ENCODE data around the gene LSM7. TPM values are rescaled to one million over a fixed set of nuclear protein-coding genes. Genes with fewer than 3 reads are reported as not detected.

Gene LSM7
- total and polyA plus RNA-seq, 9 of the 15 experiments (the other 6 are each of a cell fraction or from before 2014, with no cell fraction given) = 40.5 to 690 (median 265) TPM

- TF ChIP-seq, protein P1, sequence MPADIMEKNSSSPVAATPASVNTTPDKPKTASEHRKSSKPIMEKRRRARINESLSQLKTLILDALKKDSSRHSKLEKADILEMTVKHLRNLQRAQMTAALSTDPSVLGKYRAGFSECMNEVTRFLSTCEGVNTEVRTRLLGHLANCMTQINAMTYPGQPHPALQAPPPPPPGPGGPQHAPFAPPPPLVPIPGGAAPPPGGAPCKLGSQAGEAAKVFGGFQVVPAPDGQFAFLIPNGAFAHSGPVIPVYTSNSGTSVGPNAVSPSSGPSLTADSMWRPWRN (IDR thresholded peaks at IDR 0.05; ENCODE audit: low read depth) = 0 out of 2 replicates have a peak, but pooled peaks have one; percentile 12
- TF ChIP-seq CBX1 (IDR thresholded peaks at IDR 0.05; ENCODE audit: low read depth) (peak; percentile 85), RBBP5 (IDR thresholded peaks at IDR 0.05; ENCODE audit: borderline replicate concordance, insufficient read depth, low read length, poor library complexity, severe bottlenecking) (peak; percentile 51), USF1 (CRISPR knock-in tag; IDR thresholded peaks at IDR 0.05) (0 out of 2 replicates have a peak, but pooled peaks have one; percentile 34), GABPB2 (CRISPR knock-in tag; conservative IDR thresholded peaks at IDR 0.05) (peak; percentile 17; the same call in 1 of the 2 replicates), NCOR1 (IDR thresholded peaks at IDR 0.05) (peak; percentile 62), ARHGAP35 (IDR thresholded peaks at IDR 0.05; ENCODE audit: partially characterized antibody) (peak; percentile 8), MYC (IDR thresholded peaks at IDR 0.05; ENCODE audit: low read depth, low read length) (peak; percentile 62), MYC (CRISPR knock-in tag; IDR thresholded peaks at IDR 0.05; ENCODE audit: borderline replicate concordance, low read depth) (peak; percentile 90; the same call in 1 of the 2 replicates), SMARCE1 (IDR thresholded peaks at IDR 0.05) (no peak), CBFA2T3 (IDR thresholded peaks at IDR 0.05) (0 out of 2 replicates have a peak, but pooled peaks have one; percentile 15), NONO (IDR thresholded peaks at IDR 0.05; ENCODE audit: low read depth in 2 of 2, low read length in 1 of 2) (peak in 1 of 2 experiments; percentile 96; a peak in 2 of 4 replicates), POLR2B (IDR thresholded peaks at IDR 0.05; ENCODE audit: low read depth, partially characterized antibody) (peak; percentile 64), SMAD4 (CRISPR knock-in tag; conservative IDR thresholded peaks at IDR 0.05) (peak; percentile 94), DNMT1 (IDR thresholded peaks at IDR 0.05) (peak; percentile 62; the same call in 1 of the 2 replicates)
- TF ChIP-seq, protein P2, sequence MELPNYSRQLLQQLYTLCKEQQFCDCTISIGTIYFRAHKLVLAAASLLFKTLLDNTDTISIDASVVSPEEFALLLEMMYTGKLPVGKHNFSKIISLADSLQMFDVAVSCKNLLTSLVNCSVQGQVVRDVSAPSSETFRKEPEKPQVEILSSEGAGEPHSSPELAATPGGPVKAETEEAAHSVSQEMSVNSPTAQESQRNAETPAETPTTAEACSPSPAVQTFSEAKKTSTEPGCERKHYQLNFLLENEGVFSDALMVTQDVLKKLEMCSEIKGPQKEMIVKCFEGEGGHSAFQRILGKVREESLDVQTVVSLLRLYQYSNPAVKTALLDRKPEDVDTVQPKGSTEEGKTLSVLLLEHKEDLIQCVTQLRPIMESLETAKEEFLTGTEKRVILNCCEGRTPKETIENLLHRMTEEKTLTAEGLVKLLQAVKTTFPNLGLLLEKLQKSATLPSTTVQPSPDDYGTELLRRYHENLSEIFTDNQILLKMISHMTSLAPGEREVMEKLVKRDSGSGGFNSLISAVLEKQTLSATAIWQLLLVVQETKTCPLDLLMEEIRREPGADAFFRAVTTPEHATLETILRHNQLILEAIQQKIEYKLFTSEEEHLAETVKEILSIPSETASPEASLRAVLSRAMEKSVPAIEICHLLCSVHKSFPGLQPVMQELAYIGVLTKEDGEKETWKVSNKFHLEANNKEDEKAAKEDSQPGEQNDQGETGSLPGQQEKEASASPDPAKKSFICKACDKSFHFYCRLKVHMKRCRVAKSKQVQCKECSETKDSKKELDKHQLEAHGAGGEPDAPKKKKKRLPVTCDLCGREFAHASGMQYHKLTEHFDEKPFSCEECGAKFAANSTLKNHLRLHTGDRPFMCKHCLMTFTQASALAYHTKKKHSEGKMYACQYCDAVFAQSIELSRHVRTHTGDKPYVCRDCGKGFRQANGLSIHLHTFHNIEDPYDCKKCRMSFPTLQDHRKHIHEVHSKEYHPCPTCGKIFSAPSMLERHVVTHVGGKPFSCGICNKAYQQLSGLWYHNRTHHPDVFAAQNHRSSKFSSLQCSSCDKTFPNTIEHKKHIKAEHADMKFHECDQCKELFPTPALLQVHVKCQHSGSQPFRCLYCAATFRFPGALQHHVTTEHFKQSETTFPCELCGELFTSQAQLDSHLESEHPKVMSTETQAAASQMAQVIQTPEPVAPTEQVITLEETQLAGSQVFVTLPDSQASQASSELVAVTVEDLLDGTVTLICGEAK (IDR thresholded peaks at IDR 0.05) = peak; percentile 99
- TF ChIP-seq, protein P2 (CRISPR knock-in tag; IDR thresholded peaks at IDR 0.05) = no peak
Observed at GRCh38 chr19:2273356-2274184, 54.8 kb downstream of the LSM7 start (continued).

Data from K562 (cell line).